Karpas-422 (cell line): ENCODE data around the gene CD276. TPM values are rescaled to one million over a fixed set of nuclear protein-coding genes. Genes with fewer than 3 reads are reported as not detected.
"Not testable (repeated sequence)": the region's sequence is repeated elsewhere in the genome, so short reads cannot be mapped to it uniquely, and the experiment has no call there.

Experiments used
- DNase-seq: peaks from one replicate; pipeline ENCODE4 v3.0.0-alpha.2; 2015
- H2AFZ ChIP-seq: fragments of 200-600 bp; sonication (generic); 2 replicates; pipeline ENCODE4 v1.6.1; 2014; ENCODE audit warnings: antibody characterized with exemption, low read length, mixed read lengths
- H3K27ac ChIP-seq: fragments of 200-600 bp; sonication (generic); 2 replicates; pipeline ENCODE4 v1.5.1; 2014; ENCODE audit warnings: mild to moderate bottlenecking, low read length, moderate library complexity
- H3K27me3 ChIP-seq: fragments of 200-600 bp; sonication (generic); 2 replicates; pipeline ENCODE4 v1.6.1; 2014; ENCODE audit warnings: low read length, mixed read lengths
- H3K36me3 ChIP-seq: fragments of 200-600 bp; sonication (generic); 2 replicates; pipeline ENCODE4 v1.6.1; 2014; ENCODE audit warnings: low read length, mixed read lengths; ENCODE audit not compliant: insufficient read depth
- H3K4me1 ChIP-seq: fragments of 200-600 bp; sonication (generic); 2 replicates; pipeline ENCODE4 v1.6.1; 2014; ENCODE audit warnings: mild to moderate bottlenecking, low read length, mixed read lengths
- H3K4me2 ChIP-seq: fragments of 200-600 bp; sonication (generic); 2 replicates; pipeline ENCODE4 v1.6.1; 2014; ENCODE audit warnings: low read length, low read depth, mild to moderate bottlenecking; ENCODE audit not compliant: poor library complexity, severe bottlenecking
- H3K4me3 ChIP-seq: fragments of 200-600 bp; sonication (generic); 2 replicates; pipeline ENCODE4 v1.5.1; 2014; ENCODE audit warnings: mild to moderate bottlenecking, antibody characterized with exemption, low read length, mixed read lengths
- H3K79me2 ChIP-seq: fragments of 200-600 bp; sonication (generic); 2 replicates; pipeline ENCODE4 v1.6.1; 2014; ENCODE audit warnings: mild to moderate bottlenecking, low read length, mixed read lengths
- H3K9ac ChIP-seq: fragments of 200-600 bp; sonication (generic); 2 replicates; pipeline ENCODE4 v1.6.0; 2014; ENCODE audit warnings: low read length
- H3K9me2 ChIP-seq: fragments of 200-600 bp; sonication (generic), shearing (Covaris generic); replicated peaks from 2 replicates; pipeline ENCODE4 v1.6.0; 2014; ENCODE audit warnings: mild to moderate bottlenecking, low read length, moderate library complexity; ENCODE audit not compliant: insufficient read depth
- H3K9me3 ChIP-seq: fragments of 300-700, 200-600 bp; sonication (generic); 2 replicates; pipeline ENCODE4 v1.6.1; 2014; ENCODE audit warnings: low read length, mixed read lengths
- H4K20me1 ChIP-seq: fragments of 200-600 bp; sonication (generic); 2 replicates; pipeline ENCODE4 v1.6.1; 2014; ENCODE audit warnings: mild to moderate bottlenecking, antibody characterized with exemption, low read length, low read depth; ENCODE audit not compliant: insufficient read depth
- total RNA-seq: library from RNA; depleted of rRNA; stranded (reverse); fragments of >200 nt; shearing (Covaris generic); gene quantifications from 2 replicates; pipeline ENCODE4 v1.2.3, GENCODE V29; 2014; ENCODE audit warnings: low replicate concordance; rRNA removed

Gene CD276
- total RNA-seq, result not detected in 2 replicates

DNA sequence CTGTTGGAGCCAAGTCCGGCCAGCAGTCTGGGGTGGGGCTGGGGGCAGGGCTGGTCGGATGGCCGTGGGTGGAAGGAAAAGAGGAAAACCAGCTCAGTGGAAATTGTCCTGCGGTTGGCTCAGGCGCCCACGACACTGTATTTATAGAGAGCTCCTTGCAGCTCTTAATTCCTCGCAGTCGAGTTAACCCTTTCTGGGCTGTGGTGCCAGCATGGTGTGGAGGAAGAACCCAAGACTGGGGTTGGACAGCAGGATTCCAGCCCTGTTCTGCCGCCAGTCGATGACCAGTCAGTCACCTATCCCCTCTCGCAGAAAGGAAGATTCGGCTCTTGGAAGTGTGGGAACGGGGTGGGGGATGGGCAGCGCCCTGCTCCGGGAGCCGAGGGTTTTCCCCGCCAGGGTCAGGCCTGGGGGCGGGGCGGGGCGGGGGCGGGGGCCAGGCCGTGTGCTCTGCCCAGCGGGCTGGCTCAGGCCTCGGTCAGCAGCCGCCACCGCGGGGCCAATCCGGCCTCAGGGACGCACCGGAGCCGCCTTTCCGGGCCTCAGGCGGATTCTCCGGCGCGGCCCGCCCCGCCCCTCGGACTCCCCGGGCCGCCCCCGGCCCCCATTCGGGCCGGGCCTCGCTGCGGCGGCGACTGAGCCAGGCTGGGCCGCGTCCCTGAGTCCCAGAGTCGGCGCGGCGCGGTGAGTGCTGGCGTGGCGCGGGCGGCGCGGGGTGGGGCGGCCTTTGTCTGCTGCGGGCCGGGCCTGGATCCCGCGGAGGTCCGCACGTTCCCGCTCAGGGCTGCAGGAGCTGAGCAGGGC lies at the start of gene CD276:
Gene CD276, plus strand, starts transcription at position 607 of the 804 bp plus-strand sequence. CDS start 15,257 bp downstream, outside the sequence.
- DNase-seq, result no peak
- no peaks in the 10 kb centered on the region for H3K9me2 ChIP-seq
- no peak within 1 kb of the TSS for H3K4me2 ChIP-seq
- no peaks in the 10 kb centered on the region for H4K20me1 ChIP-seq
- no peak within 1 kb of the TSS for H3K27ac ChIP-seq
- H3K9ac ChIP-seq, result no peak within 1 kb of the TSS
- no peaks in the 10 kb centered on the region for H3K36me3 ChIP-seq
- H3K27me3 ChIP-seq, result no peaks in the 10 kb centered on the region
- H3K79me2 ChIP-seq, result no peaks in the 10 kb centered on the region
- H3K9me3 ChIP-seq, result no peaks in the 10 kb centered on the region
- no peak within 1 kb of the TSS for H2AFZ ChIP-seq
- no peak within 1 kb of the TSS for H3K4me3 ChIP-seq
- no peaks in the 10 kb centered on the region for H3K4me1 ChIP-seq

DNA sequence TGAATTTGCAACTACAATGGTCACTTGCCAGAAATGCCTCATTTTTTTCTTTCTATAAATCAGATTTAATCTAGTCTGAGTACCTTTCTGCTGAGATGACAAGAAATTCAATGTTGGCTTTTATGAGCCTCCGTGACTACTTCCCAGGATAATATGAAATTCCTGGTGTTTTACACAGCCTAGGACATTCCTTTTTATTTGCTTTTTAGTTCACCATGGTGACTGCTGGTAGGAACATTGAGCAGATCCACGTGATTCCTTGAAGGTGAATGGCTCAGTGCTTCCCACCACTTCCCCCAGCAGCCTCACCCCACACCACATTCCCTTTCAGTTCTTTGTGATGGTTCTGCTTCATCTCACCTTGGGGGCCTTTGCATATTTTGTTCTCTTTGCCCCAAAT lies 46.7 kb upstream of the CD276 start:
- H3K27ac ChIP-seq, result no peak overlapping the region
- H2AFZ ChIP-seq, result no peak overlapping the region
- H3K4me2 ChIP-seq, result no peak overlapping the region
- H3K36me3 ChIP-seq, result no peaks in the 10 kb centered on the region
- peaks cover 2% of the 10 kb centered on the region for H3K79me2 ChIP-seq
- H3K4me1 ChIP-seq, result peaks cover 8% of the 10 kb centered on the region
- no peak overlapping the region for H3K9ac ChIP-seq
- no peaks in the 10 kb centered on the region for H3K27me3 ChIP-seq
- no peaks in the 10 kb centered on the region for H3K9me2 ChIP-seq
- no peaks in the 10 kb centered on the region; the same call in 1 of the 2 replicates for H3K9me3 ChIP-seq
- no peaks in the 10 kb centered on the region for H4K20me1 ChIP-seq
- DNase-seq, result no peak
- H3K4me3 ChIP-seq, result no peak overlapping the region

DNA sequence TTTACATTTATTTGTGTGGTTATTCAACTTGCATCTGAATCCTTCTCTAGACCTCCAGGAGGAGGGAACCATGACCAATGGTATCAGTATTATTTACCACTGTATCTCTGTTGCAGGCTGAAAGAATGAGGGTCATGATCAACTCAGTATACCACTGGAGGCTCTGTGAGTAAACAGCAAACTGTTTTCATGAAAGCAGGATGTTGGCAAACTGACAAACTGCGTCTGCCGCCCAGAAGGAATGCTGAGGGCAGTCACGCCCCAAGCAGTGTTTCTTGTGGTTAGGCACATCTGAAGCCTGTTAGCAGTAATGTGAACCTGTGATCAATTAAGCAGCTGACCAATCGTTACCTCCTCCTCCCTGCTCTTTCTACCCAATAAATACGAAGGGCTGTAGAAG lies 44.7 kb upstream of the CD276 start:
- not testable (repeated sequence) for H3K4me2 ChIP-seq, DNase-seq

DNA sequence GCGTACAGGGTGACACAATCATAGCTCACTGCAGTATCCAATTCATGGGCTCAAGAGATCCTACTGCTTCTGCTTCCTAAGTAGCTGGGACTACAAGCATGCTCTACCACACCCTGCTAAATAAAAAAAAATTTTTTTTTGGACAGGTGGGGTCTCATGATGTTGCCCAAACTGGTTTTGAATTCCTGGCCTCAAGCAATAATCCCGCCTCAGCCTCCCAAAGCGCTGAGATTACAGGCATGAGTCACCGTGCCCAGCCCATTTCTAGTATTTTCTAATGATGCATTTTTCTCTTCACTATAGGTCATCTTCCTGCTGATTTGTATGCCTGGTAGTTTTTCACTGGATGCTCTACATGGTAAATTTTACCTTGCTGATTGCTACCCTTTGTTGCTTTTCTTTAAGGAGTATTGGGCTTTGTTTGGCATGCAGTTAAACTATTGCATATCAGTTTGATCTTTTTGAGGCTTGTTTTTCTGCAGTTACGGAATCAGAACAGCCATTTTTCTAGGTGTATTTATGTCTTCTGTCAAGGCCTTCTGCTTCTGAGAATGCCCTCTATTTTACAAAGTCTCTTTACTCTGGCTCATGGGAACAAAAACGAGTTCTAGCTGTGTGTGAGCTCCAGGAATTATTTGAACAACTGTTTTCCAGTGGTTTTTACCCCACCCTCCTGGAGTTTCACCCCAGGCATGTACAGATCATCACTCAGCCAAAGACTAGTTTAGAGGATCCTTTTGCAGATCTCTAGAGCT lies 36.7 kb upstream of the CD276 start:
- no peak overlapping the region for H2AFZ ChIP-seq
- no peaks in the 10 kb centered on the region for H3K4me1 ChIP-seq
- no peaks in the 10 kb centered on the region for H3K9me2 ChIP-seq
- no peaks in the 10 kb centered on the region for H3K27me3 ChIP-seq
- no peaks in the 10 kb centered on the region for H3K9me3 ChIP-seq
- no peaks in the 10 kb centered on the region for H3K36me3 ChIP-seq
- H4K20me1 ChIP-seq, result no peaks in the 10 kb centered on the region
- no peak overlapping the region for H3K4me2 ChIP-seq
- no peak for DNase-seq
- no peak overlapping the region for H3K27ac ChIP-seq
- no peak overlapping the region for H3K4me3 ChIP-seq
- no peaks in the 10 kb centered on the region for H3K79me2 ChIP-seq
- H3K9ac ChIP-seq, result no peak overlapping the region

More for the DNA sequence above, 44.7 kb upstream of the CD276 start:
- H3K9me3 ChIP-seq, H3K27ac ChIP-seq, H3K79me2 ChIP-seq, H3K4me1 ChIP-seq, H3K27me3 ChIP-seq, H2AFZ ChIP-seq, H3K9me2 ChIP-seq, H3K4me3 ChIP-seq, H3K9ac ChIP-seq, H3K36me3 ChIP-seq, H4K20me1 ChIP-seq: not testable (repeated sequence)

DNA sequence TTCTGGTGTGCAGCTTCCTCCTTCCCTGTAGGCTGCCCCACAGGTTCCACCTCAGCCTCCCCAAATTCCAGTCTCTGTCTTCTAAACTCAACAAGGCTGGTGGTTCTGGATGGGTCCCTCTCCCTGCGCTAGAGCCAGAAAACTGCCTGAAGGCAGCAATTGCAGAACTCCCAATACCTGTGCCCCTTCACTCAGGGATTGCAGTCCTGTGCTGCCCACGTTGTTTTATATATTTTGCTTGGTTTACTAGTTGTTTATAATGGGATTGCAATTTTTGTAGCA lies 36.2 kb upstream of the CD276 start:
- Histone ChIP-seq H3K27ac (no peak overlapping the region), H3K79me2 (no peaks in the 10 kb centered on the region), H4K20me1 (no peaks in the 10 kb centered on the region), H3K9ac (no peak overlapping the region), H3K4me1 (no peaks in the 10 kb centered on the region), H3K9me2 (no peaks in the 10 kb centered on the region), H3K9me3 (no peaks in the 10 kb centered on the region), H3K4me3 (no peak overlapping the region), H3K36me3 (no peaks in the 10 kb centered on the region), H3K4me2 (no peak overlapping the region), H2AFZ (no peak overlapping the region), H3K27me3 (no peaks in the 10 kb centered on the region)
- DNase-seq, result no peak

DNA sequence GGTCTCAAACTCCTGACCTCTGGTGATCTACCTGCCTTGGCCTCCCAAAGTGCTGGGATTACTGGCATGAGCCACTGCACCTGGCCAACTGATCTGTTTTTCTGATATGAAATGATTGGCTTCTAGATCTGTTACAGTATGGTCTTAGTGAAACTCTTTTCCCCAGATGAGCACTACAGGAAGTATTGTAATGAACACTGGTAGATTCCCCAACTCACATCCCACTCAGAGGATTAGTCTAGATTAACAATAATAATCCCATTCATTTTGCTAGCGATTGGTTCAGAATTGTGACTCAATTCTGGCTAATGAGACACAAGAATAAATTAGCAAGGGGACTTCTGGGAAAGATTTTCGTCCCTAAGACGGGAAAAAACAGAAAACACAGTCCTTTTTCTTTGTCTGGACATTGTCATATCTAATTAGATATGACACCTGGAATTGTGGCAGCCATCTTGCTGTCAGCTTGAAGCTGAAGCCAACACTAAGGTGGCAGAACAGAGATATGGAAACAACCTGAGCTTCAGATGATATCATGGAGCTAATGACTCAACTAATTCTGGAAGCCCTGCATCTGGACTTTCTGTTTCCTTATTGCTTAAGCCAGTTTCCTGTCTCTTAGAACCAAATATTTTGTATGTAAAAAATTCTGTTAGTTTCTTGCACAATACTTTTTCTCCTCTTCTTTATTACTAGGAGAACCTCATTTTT lies 33.6 kb upstream of the CD276 start:
- H2AFZ ChIP-seq, result no peak overlapping the region
- H3K27ac ChIP-seq, result no peak overlapping the region
- DNase-seq, result no peak

DNA sequence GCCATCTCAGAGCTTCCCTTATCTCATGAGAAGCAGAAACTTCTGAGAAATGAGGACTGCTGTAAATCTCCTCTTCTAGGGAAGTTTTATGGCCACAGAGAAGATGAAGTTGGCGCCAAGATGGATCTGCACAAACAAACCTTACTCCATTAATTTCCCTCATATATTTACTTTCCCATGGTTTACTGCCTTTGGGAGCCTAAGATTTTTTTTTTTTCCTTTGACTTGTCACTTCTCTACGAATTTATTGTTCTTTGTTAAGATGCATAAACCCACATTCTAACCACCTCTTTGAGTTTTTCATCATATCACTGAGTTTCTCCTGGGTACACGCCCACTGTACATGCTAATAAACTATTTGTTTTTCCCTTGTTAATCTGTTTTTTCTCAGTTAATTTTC lies 29.5 kb upstream of the CD276 start:
- Histone ChIP-seq H3K27ac (no peak overlapping the region), H3K9me3 (no peaks in the 10 kb centered on the region), H3K27me3 (no peaks in the 10 kb centered on the region), H3K9me2 (no peaks in the 10 kb centered on the region), H3K4me2 (no peak overlapping the region), H2AFZ (no peak overlapping the region), H3K79me2 (no peaks in the 10 kb centered on the region), H3K36me3 (no peaks in the 10 kb centered on the region), H3K9ac (no peak overlapping the region), H3K4me1 (no peaks in the 10 kb centered on the region), H3K4me3 (no peak overlapping the region), H4K20me1 (no peaks in the 10 kb centered on the region)
- no peak for DNase-seq

More for the DNA sequence above, 33.6 kb upstream of the CD276 start:
- H3K9me3 ChIP-seq, result no peaks in the 10 kb centered on the region
- H3K4me2 ChIP-seq, result no peak overlapping the region
- no peaks in the 10 kb centered on the region for H4K20me1 ChIP-seq
- no peaks in the 10 kb centered on the region for H3K79me2 ChIP-seq
- no peak overlapping the region for H3K9ac ChIP-seq
- H3K9me2 ChIP-seq, result no peaks in the 10 kb centered on the region
- no peak overlapping the region for H3K4me3 ChIP-seq
- no peaks in the 10 kb centered on the region for H3K36me3 ChIP-seq
- no peaks in the 10 kb centered on the region for H3K4me1 ChIP-seq
- H3K27me3 ChIP-seq, result no peaks in the 10 kb centered on the region

DNA sequence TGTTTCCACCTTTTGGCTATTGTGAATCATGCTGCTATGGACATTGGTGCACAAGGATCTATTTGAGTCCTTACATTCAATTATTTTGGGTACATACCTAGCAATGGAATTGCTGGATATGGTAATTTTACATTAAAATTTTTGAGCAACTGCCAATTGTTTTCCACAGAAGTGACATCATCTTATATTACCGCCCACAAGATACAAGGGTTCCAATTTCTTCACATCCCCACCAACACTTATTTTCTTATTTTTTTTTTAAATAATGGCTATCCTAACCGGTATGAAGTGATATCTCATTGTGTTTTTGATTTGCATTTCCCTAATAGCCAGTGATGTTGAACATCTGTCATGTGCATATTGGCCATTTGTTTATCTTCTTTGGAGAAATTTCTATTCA lies 28.5 kb upstream of the CD276 start:
- no peak overlapping the region for H3K9ac ChIP-seq
- no peak overlapping the region for H3K27ac ChIP-seq
- H3K27me3 ChIP-seq, result no peaks in the 10 kb centered on the region
- no peaks in the 10 kb centered on the region for H3K79me2 ChIP-seq
- H3K4me1 ChIP-seq, result no peaks in the 10 kb centered on the region
- DNase-seq, result no peak
- H3K9me3 ChIP-seq, result no peaks in the 10 kb centered on the region
- H2AFZ ChIP-seq, result no peak overlapping the region
- no peaks in the 10 kb centered on the region for H4K20me1 ChIP-seq
- H3K9me2 ChIP-seq, result no peaks in the 10 kb centered on the region
- H3K4me2 ChIP-seq, result no peak overlapping the region
- H3K4me3 ChIP-seq, result no peak overlapping the region
- no peaks in the 10 kb centered on the region for H3K36me3 ChIP-seq
